ENCODE data around the gene RABGAP1L.
"Not testable (repeated sequence)": the region's sequence is repeated elsewhere in the genome, so short reads cannot be mapped to it uniquely, and the experiment has no call there.

The RABGAP1L gene

DNA sequence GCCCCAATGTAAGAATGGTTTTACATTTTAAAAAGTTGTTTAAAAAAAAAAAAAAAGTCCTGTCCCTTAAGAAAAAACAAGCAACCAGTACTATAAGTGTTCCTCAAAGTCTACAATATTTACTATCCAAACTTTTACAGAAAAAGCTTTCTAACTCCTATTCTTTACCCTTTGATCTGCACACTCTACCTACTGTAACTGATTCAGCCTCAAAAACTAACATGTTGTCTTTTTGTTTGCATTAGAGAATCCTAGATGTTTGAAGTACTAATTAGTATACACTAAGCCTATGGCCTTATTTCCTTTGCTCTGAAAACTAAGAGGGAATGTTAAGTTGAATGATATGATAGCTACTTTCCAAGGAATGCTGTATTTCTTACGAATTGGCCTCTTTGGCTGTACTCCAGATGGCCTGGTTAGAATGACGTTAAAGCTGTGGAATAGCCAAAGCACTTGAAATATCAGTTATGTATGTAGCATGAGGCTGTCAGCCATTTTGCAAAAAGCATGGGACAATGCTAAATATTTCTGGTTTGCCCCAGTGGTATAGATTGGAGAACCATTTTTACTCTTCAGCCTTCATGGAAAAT lies 523.2 kb downstream of the RABGAP1L start:
- peak; percentile 41 for DNase-seq

DNA sequence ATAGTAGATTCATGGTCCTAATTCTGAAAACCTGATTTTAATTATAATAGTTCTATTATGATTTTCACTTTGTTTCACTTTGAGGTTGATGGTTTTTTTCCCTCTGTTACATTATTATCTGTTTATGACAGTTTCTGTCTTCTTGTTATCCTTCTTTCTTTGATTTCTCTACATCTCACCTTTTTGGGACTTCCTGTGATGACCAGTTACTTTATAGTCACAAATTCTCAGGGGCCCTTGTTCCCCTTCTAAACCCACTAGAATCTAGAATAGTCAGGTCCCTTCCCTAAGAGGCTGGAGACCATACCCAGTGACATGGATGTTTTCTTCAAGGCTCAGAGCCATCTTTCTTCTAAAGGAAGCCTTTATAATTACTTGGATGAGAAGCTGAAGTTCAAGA lies 526.9 kb downstream of the RABGAP1L start:
- DNase-seq, result no peak

DNA sequence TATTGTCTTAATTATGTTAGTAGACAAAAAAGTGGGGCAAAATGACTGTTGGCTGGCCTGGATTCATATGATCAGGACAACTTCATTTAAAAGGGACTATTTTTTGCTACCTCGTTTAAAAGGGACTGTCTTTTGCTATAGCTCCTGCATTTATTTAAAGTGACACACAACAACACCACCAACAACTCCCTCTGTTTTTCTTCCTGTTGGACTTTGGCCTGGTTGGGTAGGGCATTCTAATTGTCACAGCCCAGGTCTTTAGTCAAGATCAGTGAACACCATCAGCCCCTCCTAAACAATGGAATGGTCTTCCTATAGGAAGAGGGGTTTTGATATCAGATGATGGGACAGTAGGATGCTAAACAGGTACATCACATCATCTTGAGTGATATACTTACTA lies 530.2 kb downstream of the RABGAP1L start:
- no peak for DNase-seq

DNA sequence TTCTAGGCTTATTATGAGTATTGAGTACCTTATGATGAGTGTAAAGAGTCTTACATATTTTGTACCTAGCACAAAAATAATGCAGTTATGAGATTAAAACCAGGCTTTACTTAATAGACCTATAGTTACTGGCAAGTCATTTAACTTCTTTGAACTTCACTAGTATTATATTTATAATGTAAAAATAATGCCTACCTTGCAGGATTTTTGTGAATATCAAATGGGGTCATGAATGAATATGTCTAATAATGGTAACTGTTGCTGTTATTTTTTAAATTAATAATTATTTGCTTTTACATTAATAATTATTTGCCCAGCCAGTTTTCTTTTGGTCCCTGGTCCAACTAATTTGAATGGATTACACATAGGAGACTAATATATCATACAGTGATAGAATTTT lies 530.9 kb downstream of the RABGAP1L start:
- DNase-seq, result no peak

DNA sequence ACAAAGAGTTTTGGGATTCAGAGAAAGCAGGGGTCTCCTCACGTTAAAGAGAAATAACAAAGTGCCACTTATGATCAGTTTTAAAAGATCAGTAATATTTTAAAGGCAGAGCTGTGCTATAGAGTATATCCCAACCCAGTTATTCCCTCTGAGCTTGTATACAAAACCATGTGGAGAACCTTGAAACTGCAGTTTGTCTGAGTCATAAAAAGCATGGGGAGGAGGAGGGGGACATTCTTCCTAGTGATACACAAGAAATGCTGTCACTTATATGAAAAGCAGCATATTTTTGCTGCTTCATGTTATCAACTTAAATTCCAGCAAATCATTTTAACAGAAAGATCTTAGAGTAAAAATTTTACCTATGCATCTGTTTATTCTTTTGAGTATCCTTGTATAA lies 533.0 kb downstream of the RABGAP1L start:
- DNase-seq, result peak; percentile 38

DNA sequence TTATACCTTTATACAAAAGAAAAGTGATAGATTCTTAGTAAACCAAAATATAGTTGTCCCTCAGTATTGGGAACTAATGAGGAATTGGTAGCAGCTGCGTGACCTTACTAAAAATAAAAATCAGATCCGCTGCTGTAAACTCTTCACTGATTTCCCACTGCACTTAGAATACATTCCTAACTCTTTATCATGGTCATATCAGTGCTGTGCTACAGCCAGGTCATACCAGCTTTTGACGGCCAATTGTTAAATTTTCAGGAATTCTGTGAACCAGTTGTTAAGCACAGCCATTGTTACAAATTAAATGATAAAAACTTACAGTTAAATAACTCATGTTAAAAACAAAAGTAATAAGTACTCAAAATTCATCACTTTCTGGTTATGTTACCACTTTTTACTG lies 533.8 kb downstream of the RABGAP1L start:
- no peak for DNase-seq

DNA sequence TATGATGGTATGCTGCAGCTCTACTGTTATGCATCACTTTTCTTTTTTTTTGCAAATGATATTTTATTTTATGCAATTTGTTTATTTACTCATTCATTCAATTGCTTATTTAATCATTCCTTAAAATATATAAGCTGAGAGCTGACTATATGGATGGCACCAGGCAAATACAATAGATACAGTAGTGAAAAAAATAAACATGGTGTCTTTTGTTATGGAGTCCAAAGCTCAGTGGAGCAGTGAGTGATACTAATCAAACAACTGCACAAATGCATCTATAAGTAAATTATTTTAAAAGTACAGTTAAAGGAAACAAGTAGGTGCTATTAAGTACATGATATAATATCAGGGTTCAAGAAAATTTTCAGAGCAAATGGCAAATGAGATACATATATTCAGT lies 534.2 kb downstream of the RABGAP1L start:
- not testable (repeated sequence) for DNase-seq

DNA sequence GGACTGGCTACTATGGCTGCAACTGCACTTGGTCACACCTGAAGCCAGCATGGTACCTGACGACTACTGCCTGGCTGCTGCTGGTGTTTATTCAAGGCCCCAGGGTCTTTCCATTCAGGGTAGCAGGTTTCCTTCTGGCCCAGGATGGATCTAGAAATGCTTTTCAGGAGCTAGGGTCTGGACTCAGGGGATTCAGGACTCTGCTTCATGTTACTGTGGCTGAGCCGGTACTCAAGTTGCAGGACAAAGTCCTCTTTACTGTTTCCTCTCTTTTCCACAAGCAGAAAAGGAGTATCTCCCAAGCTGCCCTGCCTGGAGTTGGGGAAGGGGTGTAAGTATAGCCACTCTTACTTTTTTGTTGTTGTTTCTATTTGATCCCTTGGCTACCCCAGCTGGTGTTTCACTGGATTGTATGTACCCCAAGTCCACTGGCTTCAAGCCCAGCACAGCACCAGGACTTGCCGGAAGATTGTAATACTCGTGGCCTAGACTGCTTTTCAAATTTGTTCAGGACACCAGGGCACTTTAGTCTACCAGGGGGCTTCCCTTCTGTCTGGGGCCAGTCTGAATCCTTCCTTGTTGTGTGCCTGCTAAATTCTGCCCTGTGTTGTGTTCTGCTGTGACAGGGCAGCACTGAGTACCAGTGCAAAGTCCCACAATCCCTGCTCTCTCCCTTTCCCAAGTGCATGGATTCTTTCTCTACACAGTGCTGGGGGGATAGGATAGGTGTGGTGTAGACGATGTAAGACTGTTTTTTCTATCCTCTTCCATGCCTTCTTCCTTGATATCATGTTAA lies 536.9 kb downstream of the RABGAP1L start:
- no peak for DNase-seq

DNA sequence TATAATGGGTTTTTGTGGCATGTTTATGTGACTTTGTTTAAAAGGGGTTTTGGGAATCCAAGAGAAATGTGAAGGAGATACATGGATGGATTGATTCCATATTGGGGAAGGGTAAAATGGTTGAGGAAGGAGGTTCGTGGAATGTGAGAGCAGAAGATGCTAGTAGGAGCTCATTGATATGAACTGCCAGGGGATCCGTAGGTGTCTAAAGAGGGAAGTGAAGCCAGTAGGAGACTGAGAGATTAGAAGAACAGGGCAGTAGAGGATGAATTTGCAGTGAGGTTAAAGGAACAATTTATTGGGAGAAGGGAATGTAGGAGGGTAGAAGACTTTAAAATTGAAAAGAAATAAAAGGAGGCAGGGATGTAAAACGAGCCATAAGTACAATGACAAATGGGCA lies 541.0 kb downstream of the RABGAP1L start:
- DNase-seq, result no peak

DNA sequence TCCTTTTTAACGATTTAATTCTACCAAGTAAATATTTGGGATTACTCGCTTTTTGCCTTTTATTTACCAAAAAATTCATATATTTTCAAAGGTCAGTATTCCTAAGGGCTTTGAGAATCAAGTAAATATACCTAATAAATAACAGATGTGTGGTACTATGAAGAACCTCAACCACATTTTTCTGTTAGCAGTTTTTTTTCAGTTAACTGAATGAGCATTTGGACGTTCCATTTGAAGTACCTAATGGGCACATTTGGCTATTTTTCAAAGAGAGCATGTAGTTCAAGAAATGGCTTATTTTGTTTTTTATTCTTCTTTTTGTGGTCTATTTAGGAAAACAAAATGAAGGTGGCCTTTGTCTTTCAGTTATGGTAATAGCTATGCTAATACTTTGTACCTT lies 541.5 kb downstream of the RABGAP1L start:
- no peak for DNase-seq

DNA sequence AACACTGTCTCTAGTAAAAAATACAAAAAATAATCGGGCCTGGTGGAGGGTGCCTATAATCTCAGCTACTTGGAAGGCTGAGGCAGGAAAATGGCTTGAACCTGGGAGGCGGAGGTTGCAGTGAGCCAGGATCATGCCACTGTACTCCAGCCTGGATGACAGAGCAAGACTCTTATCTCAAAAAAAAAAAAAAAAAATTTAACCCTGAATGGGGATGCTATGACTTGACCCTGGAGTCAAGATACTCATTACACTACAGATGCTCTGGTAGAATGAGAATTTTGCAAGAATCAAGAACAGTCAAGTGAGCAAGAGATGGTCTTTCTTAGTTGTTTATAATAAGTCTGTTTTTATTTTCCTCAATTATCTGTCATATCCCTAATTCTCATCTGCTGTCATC lies 542.2 kb downstream of the RABGAP1L start:
- no peak for DNase-seq

DNA sequence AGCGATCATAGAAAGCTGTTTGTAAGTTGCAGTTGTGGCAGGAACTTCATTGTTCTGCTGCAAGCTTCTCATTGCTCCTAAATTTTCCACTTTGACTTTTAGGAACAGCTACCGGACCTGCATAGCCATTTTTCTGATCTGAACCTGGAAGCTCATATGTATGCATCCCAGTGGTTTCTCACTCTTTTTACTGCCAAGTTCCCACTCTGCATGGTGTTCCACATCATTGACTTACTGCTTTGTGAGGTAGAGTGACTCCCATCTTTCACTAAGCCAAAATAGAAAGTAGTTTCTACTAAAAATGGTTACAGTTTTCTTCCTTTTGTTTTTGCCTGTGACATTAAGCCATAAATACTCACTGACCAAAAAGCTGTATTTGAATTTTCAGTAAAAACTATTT lies 542.7 kb downstream of the RABGAP1L start:
- DNase-seq, result no peak

DNA sequence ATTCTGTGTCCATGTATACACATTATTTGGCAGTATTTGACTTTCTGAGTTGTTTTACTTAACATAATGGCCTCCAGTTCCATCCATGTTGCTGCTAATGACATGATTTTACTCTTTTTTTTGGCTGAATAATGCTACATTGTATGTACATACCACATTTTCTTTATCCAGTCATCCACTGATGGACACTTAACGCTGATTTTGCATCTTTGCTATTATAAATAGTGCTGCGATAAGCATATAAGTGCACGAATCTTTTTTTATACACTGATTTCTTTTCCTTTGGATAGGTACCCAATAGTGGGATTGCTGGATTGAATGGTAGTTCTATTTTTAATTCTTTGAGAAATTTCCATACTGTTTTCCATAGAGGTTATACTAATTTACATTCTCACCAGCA lies 544.0 kb downstream of the RABGAP1L start:
- no peak for DNase-seq

DNA sequence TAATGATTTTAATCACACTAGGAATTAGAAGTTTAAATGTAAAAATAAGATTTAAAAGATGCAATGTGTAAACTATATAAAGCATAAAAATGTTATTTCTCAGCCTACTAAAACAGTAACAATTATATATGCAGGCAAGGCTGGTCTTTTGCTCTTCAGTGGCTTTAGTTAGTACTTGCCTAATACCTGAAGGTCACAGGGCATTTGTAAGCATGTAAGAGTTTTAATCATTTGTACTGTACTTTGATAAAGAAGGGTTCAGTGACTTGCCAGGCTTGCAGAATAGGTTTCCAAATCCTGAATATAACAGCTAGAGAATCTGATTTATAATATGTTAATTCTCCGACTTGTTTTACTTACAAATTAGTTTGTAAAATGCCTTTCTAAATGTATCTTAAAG lies 545.0 kb downstream of the RABGAP1L start:
- no peak for DNase-seq

DNA sequence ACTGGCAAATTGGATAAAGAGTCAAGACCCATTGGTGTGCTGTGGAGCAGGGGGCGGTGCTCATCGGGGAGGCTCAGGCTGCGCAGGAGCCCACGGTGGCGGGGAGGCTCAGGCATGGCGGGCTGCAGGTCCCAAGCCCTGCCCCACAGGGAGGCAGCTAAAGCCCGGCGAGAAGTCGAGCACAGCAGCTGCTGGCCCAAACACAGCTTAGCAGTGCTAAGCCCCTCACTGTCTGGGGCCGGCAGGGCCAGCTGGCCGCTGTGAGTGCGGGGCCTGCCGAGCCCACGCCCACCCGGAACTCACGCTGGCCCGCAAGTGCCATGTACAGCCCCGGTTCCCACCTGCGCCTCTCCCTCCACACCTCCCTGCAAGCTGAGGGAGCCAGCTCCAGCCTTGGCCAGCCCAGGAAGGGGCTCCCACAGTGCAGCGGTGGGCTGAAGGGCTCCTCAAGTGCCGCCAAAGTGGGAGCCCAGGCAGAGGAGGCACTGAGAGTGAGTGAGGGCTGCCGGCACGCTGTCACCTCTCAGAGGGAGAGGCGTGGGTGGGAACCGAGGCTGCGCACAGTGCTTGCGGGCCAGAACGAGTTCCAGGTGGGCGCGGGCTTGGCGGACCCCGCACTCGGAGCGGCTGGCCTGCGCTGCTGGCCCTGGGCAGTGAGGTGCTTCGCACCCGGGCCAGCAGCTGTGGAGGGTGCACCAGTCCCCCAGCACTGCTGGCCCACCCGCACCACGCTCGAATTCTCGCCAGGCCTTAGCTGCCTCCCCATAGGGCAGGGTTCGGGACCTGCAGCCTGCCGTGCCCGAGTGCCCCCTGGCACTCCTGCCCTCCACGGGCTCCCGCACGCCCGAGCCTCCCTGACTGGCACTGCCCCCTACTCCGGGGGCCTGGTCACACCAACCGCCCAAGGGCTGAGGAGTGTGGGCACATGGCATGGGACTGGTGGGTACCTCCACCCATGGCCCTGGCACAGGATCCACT lies 551.8 kb downstream of the RABGAP1L start:
- DNase-seq, result no peak

DNA sequence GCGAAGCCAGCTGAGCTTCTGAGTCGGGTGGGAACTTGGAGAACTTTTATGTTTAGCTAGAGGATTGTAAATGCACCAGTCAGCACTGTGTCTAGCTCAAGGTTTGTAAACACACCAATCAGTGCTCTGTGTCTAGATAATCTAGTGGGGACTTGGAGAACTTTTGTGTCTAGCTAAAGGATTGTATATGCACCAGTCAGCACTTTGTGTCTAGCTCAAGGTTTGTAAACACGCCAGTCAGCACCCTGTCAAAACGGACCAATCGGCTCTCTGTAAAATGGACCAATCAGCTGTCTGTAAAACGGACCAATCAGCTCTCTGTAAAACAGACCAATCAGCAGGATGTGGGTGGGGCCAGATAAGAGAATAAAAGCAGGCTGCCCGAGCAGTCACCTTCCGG lies 552.5 kb downstream of the RABGAP1L start:
- not testable (repeated sequence) for DNase-seq

DNA sequence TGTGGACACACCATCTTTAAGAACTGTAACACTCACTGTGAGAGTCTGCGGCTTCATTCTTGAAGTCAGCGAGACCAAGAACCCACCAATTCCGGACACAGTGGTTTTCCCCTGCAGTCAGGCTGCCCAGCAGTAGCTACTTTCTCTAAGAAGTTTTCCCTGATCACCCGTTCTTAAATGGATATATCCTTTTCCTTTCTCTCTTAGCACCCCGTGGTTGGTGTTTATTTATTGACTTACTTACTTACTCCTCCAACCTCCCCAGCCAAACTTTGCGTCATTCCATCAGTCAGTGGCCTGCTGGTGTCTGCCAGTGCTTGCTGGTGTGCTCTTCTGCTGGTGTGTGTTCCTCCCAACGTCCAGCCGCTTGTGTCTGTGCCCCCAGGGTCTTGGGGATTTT lies 553.2 kb downstream of the RABGAP1L start:
- no peak for DNase-seq

DNA sequence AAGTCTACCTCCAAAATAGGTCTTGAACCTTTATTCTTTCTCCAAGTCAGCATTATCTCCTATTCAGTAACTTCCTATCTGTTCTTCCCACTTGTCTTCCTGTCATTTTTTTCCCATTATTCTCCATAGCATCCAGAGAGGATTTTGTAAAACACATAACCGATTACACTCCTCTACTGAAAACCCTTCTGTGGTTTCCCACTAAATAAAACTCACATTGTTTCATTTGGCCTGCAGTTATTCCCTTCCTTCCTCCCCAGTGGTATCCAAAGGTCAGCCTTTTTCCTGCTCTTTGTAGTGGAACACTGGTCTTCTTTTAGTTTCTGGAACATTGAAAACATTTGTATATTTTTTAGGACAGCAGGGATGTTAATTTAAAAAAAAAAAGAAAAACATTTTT lies 554.5 kb downstream of the RABGAP1L start:
- DNase-seq, result no peak

DNA sequence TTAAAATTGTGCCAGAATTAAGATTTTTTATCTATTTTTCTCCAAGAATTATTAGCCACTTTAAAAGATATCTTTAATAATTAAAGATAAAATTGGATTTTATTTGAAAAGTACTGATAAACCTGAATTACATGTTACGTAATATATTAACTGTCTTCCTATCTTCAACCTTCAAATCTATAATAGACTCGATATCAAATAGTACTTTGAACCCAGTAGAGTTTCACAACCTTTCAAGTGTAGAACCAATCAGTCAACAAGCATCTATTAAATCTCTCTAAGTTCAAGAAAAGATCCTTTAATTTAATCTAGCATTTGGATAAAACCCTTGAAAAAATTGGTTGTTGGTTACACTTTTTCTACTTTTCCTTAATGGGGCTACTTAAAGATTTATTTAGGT lies 559.9 kb downstream of the RABGAP1L start:
- DNase-seq, result no peak

DNA sequence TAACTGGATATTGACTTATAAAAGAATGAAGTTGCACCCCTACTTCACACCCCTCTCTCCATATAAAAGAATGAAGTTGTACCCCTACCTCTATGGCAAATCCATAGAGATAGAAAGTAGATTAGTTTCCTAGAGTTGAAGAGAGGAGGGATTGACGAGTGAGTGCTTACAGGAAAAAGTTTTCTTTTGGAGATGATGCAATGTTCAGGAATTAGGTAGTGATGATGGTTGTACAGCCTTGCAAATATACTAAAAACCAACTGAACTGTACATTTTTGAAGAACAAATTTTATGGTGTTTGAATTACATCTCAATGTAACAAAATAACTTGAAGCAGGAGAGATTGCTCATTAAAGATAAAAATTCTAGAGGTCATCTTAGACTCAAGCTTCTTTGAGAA lies 561.3 kb downstream of the RABGAP1L start:
- no peak for DNase-seq

DNA sequence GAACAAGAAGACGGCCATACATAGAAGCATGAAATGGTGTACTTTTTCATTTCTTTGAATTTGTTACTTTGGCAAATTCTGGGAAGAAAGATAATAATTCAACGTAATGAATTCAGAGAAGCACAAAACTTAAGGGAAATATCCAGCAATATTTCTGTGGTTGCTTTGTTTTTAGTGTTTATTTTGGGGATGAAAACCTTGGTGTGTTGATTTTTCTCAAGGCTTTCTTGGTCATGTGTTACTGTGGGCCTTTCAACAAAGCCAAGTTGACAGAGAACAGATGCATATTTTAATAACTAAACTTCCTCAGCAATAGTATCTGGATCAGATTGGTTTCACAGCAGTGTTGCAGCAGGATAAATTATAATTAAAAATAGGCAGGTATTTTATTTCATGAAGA lies 561.9 kb downstream of the RABGAP1L start:
- DNase-seq, result no peak

DNA sequence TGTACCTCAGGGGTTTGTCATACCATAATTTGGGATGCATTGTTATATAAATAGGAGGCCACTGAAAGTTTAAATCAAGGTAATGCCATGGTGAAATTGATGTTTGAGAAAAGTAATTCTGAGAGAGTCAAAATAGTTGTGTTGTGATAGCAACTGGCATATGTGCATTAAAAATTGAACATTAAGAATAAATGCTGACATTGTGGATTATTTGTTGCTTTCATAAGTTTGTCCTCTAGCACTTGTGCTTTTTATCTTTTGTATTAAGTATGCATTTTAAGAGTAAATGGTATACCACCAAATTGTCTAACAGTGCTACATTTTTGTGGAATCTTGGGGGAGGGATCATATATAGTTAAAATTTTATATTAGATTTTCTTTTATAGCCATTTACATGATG lies 564.5 kb downstream of the RABGAP1L start:
- no peak for DNase-seq

DNA sequence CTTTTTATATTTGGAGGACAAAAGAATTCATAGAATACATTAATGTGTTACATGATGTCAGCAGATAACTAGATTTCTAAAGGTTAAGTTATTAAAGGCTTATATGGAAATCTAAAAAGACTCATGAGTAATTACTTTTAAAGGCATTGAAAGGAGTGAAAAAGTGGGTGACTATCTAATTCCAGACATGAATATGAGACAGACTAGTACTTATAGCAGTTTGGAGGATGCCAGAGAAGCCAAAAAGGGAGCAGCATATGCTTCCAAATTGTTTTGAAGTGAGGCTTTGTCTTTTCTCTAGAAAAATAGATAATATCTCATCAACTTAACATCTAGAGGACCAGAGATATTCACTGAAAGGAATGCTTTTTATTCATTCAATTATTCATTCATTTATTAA lies 564.9 kb downstream of the RABGAP1L start:
- DNase-seq, result no peak
